Activated naive CD4-positive, alpha-beta T cell treated with anti-CD3 and anti-CD28 coated beads, Interleukin-2, amount 10 ng/mL, durations not matched to agents 7 days and 5 days (primary cell): ENCODE data around the gene RAPGEF2.
"Not testable (repeated sequence)": the region's sequence is repeated elsewhere in the genome, so short reads cannot be mapped to it uniquely, and the experiment has no call there.

Experiments used
- CTCF ChIA-PET: fragments of 350-600 bp; sonication (Branson Sonifier 250); formaldehyde crosslinking; loops from one replicate; lab custom pipeline; 2021; ENCODE audit warnings: antibody characterized with exemption; lab: Charles Lee
- DNase-seq: peaks from one replicate; pipeline ENCODE4 v3.0.0-alpha.2; 2020
- H3K27ac Mint-ChIP-seq: one replicate; pipeline ENCODE4 v1.8.0; 2021; ENCODE audit warnings: mild to moderate bottlenecking, moderate library complexity, mixed read lengths
- H3K27me3 Mint-ChIP-seq: one replicate; pipeline ENCODE4 v1.8.0; 2021; ENCODE audit warnings: mild to moderate bottlenecking, mixed read lengths
- H3K36me3 Mint-ChIP-seq: one replicate; pipeline ENCODE4 v1.8.0; 2021; ENCODE audit warnings: mixed read lengths
- H3K4me1 Mint-ChIP-seq: one replicate; pipeline ENCODE4 v1.8.0; 2021; ENCODE audit warnings: mixed read lengths
- H3K4me3 Mint-ChIP-seq: one replicate; pipeline ENCODE4 v1.8.0; 2021; ENCODE audit warnings: mild to moderate bottlenecking, moderate library complexity, mixed read lengths
- H3K9me3 Mint-ChIP-seq: one replicate; pipeline ENCODE4 v1.8.0; 2021; ENCODE audit warnings: mixed read lengths

RAPGEF2 gene

DNA sequence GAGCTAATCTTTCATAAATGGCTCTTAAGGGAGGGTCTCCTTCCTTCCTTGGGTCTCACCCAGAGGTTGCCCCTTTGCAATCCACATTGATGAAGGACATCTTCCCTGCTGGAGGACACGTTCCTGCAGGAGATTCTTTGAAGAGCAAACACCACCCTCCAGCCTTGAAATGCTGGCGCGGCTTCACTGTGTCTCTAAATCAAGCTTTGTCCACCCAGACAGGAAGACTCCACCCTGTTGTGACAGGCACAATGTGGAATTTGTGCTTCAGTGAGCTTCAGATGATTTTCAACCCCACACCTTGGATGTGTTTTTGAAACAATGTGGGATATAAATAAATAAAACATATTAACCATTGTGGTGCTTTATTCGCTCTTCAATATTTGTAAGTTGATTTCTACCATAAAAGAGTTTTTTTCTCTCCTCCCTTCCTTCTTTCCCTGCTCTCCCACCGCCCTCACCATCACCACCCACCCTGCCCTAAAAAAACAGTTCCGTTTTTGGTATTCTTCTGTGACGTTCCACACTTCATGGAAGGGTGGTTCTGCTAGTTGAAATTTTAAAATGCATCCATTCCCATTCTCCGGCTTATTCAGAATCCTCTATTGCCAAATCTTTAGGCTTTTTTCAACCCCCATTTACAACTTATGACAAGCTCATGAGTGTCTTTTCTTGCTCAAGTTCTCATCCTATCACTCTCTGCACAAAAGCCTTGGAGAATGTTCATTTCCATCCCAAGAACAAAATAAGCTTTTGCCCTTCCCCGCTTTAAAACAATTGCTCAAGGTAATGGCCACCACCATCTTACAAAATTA, 264.3 kb downstream of the RAPGEF2 start:
- Mint-ChIP-seq H3K36me3 (no peaks in the 10 kb centered on the region), H3K9me3 (no peaks in the 10 kb centered on the region), H3K27ac (no peak overlapping the region), H3K4me3 (no peak overlapping the region), H3K4me1 (no peaks in the 10 kb centered on the region), H3K27me3 (peaks cover 15% of the 10 kb centered on the region)
- DNase-seq: no peak
- CTCF ChIA-PET: no interaction called here

DNA sequence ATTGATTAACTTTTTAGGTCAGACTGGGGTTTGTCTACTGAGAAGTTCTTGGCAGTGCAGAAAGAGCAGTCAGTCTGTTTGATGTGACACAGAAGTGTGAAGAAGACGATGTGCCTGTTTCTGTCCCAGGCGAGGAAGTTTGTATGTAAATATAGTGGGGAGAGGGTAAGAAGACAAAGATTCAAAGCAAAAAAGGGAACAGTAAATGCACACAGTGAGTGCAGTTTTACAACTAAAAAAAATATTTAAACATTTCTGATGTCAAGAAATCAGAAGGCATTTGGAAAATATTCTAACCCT, 264.9 kb downstream of the RAPGEF2 start:
- Mint-ChIP-seq H3K27me3 (peaks cover 15% of the 10 kb centered on the region), H3K36me3 (no peaks in the 10 kb centered on the region), H3K27ac (no peak overlapping the region), H3K4me3 (no peak overlapping the region), H3K9me3 (no peaks in the 10 kb centered on the region), H3K4me1 (no peaks in the 10 kb centered on the region)
- CTCF ChIA-PET: no interaction called here
- DNase-seq: no peak

DNA sequence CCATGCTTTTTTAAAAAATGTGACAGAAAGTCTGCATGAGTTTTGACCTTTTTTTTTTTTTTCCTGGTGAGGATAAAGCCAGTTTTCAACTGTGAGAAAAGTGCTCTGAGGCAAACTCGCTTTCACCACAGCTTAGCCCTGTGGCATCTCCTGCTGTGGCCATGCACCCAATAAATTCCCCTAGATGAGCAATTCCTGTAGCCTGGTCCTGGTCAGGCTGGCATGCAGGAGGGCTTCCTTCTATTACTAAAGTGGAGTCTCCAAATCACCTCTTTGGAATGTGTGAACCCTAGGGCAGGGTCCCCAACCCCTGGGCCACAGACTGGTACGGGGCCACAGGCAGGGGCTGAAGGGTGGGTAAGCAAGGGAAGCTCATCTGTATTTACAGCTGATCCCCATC, 265.4 kb downstream of the RAPGEF2 start:
- CTCF ChIA-PET: no interaction called here
- Mint-ChIP-seq H3K36me3 (no peaks in the 10 kb centered on the region), H3K4me3 (no peak overlapping the region), H3K27ac (no peak overlapping the region), H3K4me1 (no peaks in the 10 kb centered on the region), H3K27me3 (peaks cover 15% of the 10 kb centered on the region), H3K9me3 (no peaks in the 10 kb centered on the region)
- DNase-seq: no peak

DNA sequence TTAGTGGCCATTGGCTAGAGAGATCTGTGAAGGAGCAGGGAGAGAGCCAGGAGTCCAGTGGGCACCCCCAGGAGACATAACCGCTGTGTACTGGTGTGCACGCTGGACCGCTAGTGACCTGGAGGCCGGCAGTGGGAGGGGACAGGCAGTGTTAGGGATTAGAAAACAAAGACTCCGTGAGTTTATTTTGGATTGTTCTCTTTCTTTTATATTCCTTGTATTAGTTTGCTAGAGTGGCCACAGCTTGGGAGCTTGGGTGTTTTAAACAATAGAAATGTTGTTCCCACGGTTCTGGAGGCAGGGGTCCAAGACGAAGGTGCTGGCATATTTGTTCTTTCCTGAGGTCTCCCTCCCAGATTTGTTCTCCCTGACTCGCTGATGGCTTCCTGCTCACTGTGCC, 266.4 kb downstream of the RAPGEF2 start:
- H3K27ac Mint-ChIP-seq: no peak overlapping the region
- no peaks in the 10 kb centered on the region for H3K9me3 Mint-ChIP-seq
- H3K4me3 Mint-ChIP-seq: no peak overlapping the region
- H3K4me1 Mint-ChIP-seq: no peaks in the 10 kb centered on the region
- no peak for DNase-seq
- H3K27me3 Mint-ChIP-seq: peaks cover 15% of the 10 kb centered on the region
- no peaks in the 10 kb centered on the region for H3K36me3 Mint-ChIP-seq
- CTCF ChIA-PET: no interaction called here

DNA sequence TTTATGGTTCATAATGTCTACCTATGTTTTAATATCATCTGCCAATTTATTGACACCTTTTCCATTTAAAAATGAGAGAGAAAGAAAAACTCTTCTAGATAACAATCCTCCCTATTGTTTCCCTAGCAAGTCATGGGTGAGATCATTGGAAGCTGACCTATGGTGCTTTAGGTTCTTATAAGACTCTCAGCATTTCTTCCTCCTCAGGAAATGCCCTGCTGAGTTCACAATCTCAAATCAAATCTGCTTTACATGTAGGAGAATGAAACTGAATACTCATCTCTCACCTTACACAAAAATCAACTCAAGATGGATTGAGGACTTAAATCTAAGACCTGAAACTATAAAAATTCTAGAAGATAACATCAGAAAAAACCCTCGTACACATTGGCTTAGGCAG, 267.4 kb downstream of the RAPGEF2 start:
- Mint-ChIP-seq H3K4me1 (no peaks in the 10 kb centered on the region), H3K27me3 (peaks cover 15% of the 10 kb centered on the region), H3K9me3 (no peaks in the 10 kb centered on the region), H3K4me3 (no peak overlapping the region), H3K27ac (no peak overlapping the region), H3K36me3 (no peaks in the 10 kb centered on the region)
- DNase-seq: no peak
- CTCF ChIA-PET: no interaction called here

DNA sequence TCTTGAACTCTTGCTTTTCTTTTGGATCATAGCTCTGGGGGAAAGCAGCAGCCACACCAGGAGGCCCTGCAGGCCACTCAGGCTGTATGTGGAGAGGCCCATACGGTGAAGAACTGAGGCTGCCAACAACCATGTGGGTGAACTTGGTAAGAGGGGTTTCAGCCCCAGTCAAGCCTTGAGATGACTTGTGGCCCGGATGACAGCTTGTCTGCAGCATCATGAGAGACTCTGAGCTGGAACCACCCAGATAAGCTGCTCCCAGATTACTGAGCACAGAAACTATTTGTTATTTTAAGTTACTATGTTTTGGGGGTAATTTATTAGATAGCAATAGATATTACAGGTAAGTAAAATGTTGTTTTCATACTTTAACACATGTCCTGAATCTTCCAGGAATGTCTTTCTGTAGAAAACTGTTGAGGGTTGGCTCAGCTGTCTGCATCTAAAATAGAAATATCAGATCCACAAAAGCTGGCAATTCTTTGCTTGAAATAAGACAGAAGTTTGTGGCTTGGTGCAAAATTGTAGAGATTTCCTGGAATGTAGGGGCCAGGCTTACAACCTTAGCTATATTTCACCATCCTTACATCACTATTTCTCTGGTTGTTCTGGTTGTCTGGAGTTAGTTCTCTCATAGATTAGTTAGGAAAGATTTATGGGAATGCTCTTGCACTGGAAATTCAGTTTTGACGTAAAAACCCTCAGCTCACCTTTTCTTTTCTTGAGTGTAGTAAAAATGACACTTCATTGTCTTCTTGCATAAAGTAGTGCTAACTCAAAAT, 272.1 kb downstream of the RAPGEF2 start:
- no peak overlapping the region for H3K4me3 Mint-ChIP-seq
- H3K36me3 Mint-ChIP-seq: no peaks in the 10 kb centered on the region
- no peaks in the 10 kb centered on the region for H3K27me3 Mint-ChIP-seq
- peaks cover 6% of the 10 kb centered on the region for H3K9me3 Mint-ChIP-seq
- H3K4me1 Mint-ChIP-seq: no peaks in the 10 kb centered on the region
- DNase-seq: no peak
- H3K27ac Mint-ChIP-seq: no peak overlapping the region
- CTCF ChIA-PET: no interaction called here

DNA sequence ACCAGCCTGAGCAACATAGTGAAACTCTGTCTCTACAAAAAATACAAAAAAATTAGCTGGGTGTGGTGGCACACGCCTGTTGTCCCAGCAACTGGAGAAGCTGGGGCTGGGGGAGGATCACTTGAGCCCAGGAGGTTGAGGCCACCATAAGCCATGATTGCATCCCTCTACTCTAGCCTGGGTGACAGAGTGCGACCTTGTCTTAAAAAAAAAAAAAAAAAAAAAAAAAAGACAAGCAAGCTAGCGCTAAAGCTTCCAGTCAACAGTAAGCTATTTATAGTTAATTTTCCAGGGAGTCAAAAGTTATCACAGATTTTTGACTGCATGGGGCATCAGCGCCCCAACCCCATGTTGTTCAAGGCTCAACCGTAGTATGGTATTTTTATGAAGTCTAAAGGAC, 273.4 kb downstream of the RAPGEF2 start:
- Mint-ChIP-seq H3K27ac (no peak overlapping the region), H3K4me3 (no peak overlapping the region)
- CTCF ChIA-PET: interaction anchor here (1.0 kb wide), 1 partner anchor 12 kb away, joined by 3 read pairs; no protein-coding TSS in a partner anchor

DNA sequence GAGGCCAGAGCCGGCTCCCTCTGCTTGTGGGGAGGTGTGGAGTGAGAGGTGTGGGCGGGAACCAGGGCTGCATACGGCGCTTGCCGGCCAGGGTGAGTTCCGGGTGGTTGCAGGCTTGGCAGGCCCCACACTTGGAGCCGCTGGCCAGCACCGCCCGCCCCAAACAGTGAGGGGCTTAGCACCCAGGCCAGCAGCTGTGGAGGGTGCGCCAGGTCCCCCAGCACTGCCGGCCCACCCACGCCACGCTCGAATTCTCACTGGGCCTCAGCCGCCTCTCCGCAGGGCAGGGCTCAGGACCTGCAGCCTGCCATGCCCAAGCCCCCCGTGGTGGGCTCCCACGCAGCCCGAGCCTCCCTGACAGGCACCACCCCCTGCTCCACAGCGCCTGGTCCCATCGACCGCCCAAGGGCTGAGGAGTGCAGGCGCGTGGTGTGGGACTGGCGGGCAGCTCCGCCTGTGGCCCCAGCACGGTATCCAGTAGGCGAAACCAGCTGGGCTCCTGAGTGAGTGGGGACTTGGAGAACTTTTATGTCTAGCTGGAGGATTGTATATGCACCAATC, 275.3 kb downstream of the RAPGEF2 start:
- no peaks in the 10 kb centered on the region for H3K36me3 Mint-ChIP-seq
- no peak overlapping the region for H3K27ac Mint-ChIP-seq
- H3K4me3 Mint-ChIP-seq: no peak overlapping the region
- H3K4me1 Mint-ChIP-seq: no peaks in the 10 kb centered on the region
- peaks cover 4% of the 10 kb centered on the region for H3K27me3 Mint-ChIP-seq
- no peak for DNase-seq
- CTCF ChIA-PET: interaction anchor here (1.1 kb wide), 1 partner anchor 10 kb away, joined by 4 read pairs; no protein-coding TSS in a partner anchor
- H3K9me3 Mint-ChIP-seq: peaks cover 6% of the 10 kb centered on the region

More for the DNA sequence above, 273.4 kb downstream of the RAPGEF2 start:
- H3K9me3 Mint-ChIP-seq: peaks cover 6% of the 10 kb centered on the region
- no peak for DNase-seq
- no peaks in the 10 kb centered on the region for H3K4me1 Mint-ChIP-seq
- H3K36me3 Mint-ChIP-seq: no peaks in the 10 kb centered on the region
- H3K27me3 Mint-ChIP-seq: no peaks in the 10 kb centered on the region

DNA sequence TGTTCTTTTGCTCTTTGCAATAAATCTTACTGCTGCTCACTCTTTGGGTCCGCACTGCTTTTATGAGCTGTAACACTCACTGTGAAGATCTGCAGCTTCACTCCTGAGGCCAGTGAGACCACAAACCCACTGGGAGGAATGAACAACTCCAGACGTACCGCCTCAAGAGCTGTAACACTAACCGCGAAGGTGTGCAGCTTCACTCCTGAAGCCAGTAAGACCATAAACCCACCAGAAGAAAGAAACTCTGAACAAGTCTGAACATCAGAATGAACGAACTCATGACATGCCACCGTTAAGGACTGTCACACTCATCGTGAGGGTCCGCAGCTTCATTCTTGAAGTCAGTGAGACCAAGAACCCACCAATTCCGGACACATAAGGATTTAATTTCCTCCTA, 276.2 kb downstream of the RAPGEF2 start:
- not testable (repeated sequence) for H3K9me3 Mint-ChIP-seq, DNase-seq, H3K4me3 Mint-ChIP-seq, H3K4me1 Mint-ChIP-seq, H3K36me3 Mint-ChIP-seq, H3K27me3 Mint-ChIP-seq, H3K27ac Mint-ChIP-seq
- CTCF ChIA-PET: interaction anchor here (1.1 kb wide), 1 partner anchor 9 kb away, joined by 4 read pairs; no protein-coding TSS in a partner anchor

DNA sequence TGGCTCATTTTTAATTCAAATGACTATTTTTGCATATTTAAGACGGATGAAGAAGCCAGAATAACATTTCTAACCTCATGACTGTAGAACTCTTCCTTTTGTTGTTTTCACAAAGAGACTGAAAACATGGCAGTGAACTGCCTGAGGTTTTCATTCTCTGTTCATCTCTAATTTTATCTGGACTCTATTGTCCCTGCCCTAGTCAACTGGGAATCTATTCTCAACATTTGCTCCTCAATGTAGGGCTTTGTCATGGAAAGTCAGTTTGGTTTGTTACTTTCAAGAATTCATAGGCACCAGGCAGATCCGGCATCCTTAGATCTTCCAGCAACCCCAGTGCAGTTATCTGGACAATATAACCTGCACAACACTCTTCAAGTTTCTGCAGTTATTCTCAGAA, 277.0 kb downstream of the RAPGEF2 start:
- Mint-ChIP-seq H3K27ac (no peak overlapping the region), H3K4me1 (no peaks in the 10 kb centered on the region), H3K36me3 (no peaks in the 10 kb centered on the region), H3K27me3 (peaks cover 4% of the 10 kb centered on the region), H3K9me3 (peaks cover 6% of the 10 kb centered on the region), H3K4me3 (no peak overlapping the region)
- CTCF ChIA-PET: no interaction called here
- no peak for DNase-seq

DNA sequence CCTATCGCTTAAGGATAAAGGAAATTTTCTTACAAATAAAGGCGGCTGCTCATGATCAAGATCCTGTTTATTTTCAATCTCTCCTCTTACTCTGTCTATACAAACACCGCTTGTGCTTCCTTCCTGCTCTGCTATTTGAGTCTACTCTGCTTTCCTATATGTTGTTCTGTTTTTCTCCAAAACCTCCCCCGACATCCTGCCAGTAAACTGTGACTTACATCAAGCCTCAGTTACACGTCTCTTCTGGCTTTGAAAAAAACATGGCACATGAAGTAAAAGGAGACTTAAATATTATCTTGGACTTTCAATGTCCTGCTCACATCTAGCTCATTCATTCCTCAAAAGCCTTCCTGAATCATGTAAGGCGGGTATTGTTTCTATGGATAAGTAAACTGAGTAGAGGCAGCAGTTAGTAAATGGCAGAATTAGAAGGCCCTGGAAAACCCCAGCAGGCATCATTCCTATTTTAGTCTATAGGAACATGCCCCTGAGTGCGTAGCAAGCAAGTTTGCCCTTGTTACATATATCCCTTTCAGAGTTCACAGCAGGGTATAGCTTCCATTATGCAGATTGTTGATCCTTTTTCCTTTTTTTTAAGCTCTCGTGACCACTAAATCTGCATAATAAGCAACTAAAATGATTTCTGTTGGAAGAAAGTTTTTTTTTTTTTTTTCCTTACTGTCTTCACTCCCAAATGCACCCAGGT, 280.1 kb downstream of the RAPGEF2 start:
- no peak for DNase-seq
- no peaks in the 10 kb centered on the region for H3K36me3 Mint-ChIP-seq
- H3K4me1 Mint-ChIP-seq: no peaks in the 10 kb centered on the region
- H3K4me3 Mint-ChIP-seq: no peak overlapping the region
- no peak overlapping the region for H3K27ac Mint-ChIP-seq
- CTCF ChIA-PET: no interaction called here
- peaks cover 8% of the 10 kb centered on the region for H3K27me3 Mint-ChIP-seq
- peaks cover 6% of the 10 kb centered on the region for H3K9me3 Mint-ChIP-seq

DNA sequence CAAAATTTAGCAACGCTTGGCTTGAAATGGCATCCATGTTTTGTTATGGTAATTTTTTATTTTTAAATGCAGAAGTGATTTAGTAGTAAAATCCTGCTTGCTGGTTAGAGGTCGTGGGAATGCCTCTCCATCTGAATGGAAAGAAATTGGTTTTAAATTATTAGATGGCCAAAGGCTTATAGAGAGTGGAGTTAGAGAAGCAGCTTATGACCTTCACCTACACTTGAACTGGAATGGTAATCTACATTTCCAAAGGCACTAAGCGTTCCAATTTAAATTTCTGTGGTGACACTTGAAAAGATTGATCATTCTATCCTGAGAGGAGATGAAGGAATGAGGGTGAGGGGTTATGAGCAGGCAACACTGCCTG, 280.7 kb downstream of the RAPGEF2 start:
- Mint-ChIP-seq H3K27ac (no peak overlapping the region), H3K9me3 (peaks cover 5% of the 10 kb centered on the region), H3K4me3 (no peak overlapping the region), H3K4me1 (no peaks in the 10 kb centered on the region), H3K36me3 (no peaks in the 10 kb centered on the region), H3K27me3 (peaks cover 8% of the 10 kb centered on the region)
- CTCF ChIA-PET: no interaction called here
- no peak for DNase-seq

DNA sequence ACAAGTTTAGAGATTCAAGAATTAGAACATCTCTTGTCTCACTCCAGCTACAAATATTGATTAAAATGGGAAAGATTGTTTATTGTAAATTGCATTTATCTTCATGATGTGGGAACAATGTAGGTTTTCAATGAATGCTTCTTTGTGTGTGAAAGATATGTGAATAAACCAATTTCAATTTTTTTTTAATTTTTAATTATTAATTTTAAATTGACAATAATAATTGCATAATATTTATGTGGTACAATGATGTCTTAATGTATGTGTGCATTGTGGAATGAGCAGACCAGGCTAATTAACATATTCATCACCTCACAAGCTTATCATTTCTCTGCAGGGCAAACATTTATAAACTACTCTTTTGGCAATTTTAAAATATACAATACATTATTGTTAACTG, 281.1 kb downstream of the RAPGEF2 start:
- H3K4me1 Mint-ChIP-seq: no peaks in the 10 kb centered on the region
- no peak overlapping the region for H3K27ac Mint-ChIP-seq
- no peak overlapping the region for H3K4me3 Mint-ChIP-seq
- H3K9me3 Mint-ChIP-seq: peaks cover under 1% of the 10 kb centered on the region
- CTCF ChIA-PET: no interaction called here
- DNase-seq: no peak
- peaks cover 8% of the 10 kb centered on the region for H3K27me3 Mint-ChIP-seq
- H3K36me3 Mint-ChIP-seq: no peaks in the 10 kb centered on the region

DNA sequence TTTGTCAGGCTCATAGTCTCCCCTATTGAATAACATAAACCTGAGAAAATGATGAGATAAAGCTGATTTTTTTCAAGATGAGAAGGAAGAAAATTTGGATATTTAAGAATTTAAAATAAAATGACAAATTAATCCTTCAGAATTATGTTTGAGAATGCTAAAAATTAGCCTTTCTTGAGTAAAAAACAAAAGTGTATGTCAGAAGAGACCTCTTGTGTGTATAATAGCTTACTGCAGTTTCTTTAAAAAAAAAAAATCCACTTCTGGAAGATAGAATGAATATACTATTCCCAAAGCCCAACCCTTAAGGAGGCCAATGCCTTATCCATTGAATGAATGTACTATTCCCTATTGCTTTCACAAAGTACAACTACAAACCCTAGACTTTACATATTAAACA, 281.8 kb downstream of the RAPGEF2 start:
- Mint-ChIP-seq H3K4me1 (no peaks in the 10 kb centered on the region), H3K36me3 (no peaks in the 10 kb centered on the region), H3K27ac (no peak overlapping the region), H3K4me3 (no peak overlapping the region), H3K27me3 (peaks cover 8% of the 10 kb centered on the region), H3K9me3 (no peaks in the 10 kb centered on the region)
- CTCF ChIA-PET: no interaction called here
- DNase-seq: no peak
